Measurements from ENCODE around the gene APBB1IP. TPM values are rescaled to one million over a fixed set of nuclear protein-coding genes. Genes with fewer than 3 reads are reported as not detected.

APBB1IP gene, protein sequence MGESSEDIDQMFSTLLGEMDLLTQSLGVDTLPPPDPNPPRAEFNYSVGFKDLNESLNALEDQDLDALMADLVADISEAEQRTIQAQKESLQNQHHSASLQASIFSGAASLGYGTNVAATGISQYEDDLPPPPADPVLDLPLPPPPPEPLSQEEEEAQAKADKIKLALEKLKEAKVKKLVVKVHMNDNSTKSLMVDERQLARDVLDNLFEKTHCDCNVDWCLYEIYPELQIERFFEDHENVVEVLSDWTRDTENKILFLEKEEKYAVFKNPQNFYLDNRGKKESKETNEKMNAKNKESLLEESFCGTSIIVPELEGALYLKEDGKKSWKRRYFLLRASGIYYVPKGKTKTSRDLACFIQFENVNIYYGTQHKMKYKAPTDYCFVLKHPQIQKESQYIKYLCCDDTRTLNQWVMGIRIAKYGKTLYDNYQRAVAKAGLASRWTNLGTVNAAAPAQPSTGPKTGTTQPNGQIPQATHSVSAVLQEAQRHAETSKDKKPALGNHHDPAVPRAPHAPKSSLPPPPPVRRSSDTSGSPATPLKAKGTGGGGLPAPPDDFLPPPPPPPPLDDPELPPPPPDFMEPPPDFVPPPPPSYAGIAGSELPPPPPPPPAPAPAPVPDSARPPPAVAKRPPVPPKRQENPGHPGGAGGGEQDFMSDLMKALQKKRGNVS
- total RNA-seq = not detected in 2 replicates

DNA sequence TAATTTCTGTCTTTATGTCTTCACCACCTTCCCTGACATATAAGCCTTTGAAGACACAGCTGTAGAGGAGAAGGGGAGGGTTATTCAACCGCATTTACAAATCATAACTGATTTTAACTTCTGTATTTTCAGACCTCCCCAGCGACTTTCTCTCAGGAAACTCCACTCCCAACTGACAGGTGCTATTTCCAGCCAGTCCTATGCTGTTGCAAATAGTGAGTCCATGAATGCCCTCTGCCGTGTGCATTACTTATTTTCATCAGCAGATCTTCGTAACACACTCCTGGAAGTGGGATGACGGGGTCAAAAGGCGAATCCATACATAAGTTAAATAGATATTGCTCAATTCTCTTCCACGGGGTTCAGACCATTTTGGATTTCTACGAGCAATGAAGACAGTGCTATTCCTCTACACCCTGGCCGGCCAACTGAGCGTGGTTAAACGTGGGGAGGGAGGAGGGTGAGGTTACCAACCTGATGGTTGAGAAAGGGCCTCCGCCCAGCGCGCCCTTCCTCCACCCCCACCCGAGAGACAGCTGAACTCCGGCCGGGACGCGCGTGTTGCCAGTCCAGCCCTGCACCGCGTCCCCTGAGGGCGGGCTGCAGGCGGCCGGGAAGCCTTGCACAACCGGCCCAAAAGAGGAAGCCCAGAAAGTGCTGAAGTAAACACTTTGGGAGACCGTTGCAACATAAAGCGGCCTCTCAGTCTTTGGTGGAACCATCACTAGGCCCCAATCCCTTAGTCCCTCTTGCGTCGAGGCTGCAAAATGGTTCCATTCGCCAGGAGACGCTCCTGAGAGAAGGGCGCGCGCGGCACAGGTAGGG lies at the start of gene APBB1IP:
Gene APBB1IP, plus strand, starts transcription at position 705 of the 825 bp plus-strand sequence. CDS start 53,986 bp downstream, outside the sequence.

Other genes starting within 250 kb of the APBB1IP start
- gene GAD2, start 221.6 kb upstream of the APBB1IP start, total RNA-seq = not detected in 2 replicates